ENCODE measurements around the gene SYNPO2.

DNA sequence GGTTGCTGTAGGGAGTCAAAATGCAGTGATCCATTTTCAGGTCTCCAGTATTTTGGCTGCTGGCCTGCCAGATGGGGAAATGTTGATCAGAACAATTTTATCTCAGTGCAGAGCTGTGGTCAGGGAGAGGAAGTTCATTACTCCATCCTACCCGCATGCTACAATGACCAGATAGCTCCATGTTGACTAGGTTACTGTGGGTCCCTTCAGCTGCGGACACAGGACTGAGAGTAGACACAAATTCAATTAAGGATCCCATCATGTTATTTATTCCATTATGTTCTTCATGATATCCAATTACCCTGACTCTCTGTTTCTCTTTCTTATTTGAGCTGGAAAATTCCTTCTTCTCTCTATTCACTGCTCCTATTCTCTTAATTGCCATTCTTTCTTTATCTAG is 16.3 kb downstream of the SYNPO2 start:
- no peak for TF ChIP-seq POLR2A (IDR thresholded peaks at IDR 0.05)
- TF ChIP-seq, protein P1, sequence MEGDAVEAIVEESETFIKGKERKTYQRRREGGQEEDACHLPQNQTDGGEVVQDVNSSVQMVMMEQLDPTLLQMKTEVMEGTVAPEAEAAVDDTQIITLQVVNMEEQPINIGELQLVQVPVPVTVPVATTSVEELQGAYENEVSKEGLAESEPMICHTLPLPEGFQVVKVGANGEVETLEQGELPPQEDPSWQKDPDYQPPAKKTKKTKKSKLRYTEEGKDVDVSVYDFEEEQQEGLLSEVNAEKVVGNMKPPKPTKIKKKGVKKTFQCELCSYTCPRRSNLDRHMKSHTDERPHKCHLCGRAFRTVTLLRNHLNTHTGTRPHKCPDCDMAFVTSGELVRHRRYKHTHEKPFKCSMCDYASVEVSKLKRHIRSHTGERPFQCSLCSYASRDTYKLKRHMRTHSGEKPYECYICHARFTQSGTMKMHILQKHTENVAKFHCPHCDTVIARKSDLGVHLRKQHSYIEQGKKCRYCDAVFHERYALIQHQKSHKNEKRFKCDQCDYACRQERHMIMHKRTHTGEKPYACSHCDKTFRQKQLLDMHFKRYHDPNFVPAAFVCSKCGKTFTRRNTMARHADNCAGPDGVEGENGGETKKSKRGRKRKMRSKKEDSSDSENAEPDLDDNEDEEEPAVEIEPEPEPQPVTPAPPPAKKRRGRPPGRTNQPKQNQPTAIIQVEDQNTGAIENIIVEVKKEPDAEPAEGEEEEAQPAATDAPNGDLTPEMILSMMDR (IDR thresholded peaks at IDR 0.05) = no peak
- TF ChIP-seq POLR2AphosphoS5 (IDR thresholded peaks at IDR 0.05) = no peak
- no peak for TF ChIP-seq EP300 (IDR thresholded peaks at IDR 0.05)
